GM12891 (cell line): ENCODE data around the gene IMMP2L.

Experiments
- PAX5 ChIP-seq: IDR thresholded peaks from 2 replicates; pipeline ENCODE4 v1.6.1; 2011; ENCODE audit warnings: low read length, moderate library complexity, mild to moderate bottlenecking; ENCODE audit not compliant: insufficient read depth, severe bottlenecking
- POLR2A ChIP-seq: IDR thresholded peaks from 2 replicates; pipeline ENCODE4 v1.6.1; 2011; ENCODE audit warnings: low read depth, low read length, control low read depth
- POLR2AphosphoS5 ChIP-seq: IDR thresholded peaks from 2 replicates; pipeline ENCODE4 v1.6.1; 2011; ENCODE audit warnings: low read depth, low read length, control low read depth
- SPI1 ChIP-seq: IDR thresholded peaks from 2 replicates; pipeline ENCODE4 v1.6.1; 2011; ENCODE audit warnings: low read depth, low read length, control low read depth
- TAF1 ChIP-seq: IDR thresholded peaks from 2 replicates; pipeline ENCODE4 v1.6.1; 2011; ENCODE audit warnings: low read depth, low read length, control low read depth

DNA sequence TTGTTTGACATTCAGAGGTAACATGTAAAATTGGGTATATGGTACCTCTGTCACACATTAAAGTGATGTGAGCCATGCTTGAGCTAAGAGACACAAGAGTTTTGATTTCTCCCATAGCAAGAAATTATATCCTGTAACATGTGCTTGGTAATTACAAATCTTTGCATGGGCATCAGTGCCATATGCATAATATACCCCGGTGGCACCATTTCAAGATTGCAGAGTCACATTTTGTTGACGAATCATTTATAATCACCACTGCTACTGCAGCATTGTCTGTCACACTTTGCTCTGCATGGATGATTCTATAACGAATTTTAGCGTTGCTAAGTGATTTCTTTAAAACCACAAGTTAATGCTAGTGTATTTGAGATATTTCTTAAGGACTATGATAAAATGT is 915.0 kb downstream of the IMMP2L start:
- TF ChIP-seq POLR2A (no peak), POLR2AphosphoS5 (no peak), TAF1 (no peak), SPI1 (no peak), PAX5 (no peak)
